Effector memory CD4-positive, alpha-beta T cell (primary cell): Measurements from ENCODE around the gene MYNN.

Experiments
- DNase-seq, 3 donors: peaks; one replicate each; pipeline ENCODE4 v3.0.0-alpha.2; 2020
- H3K27ac ChIP-seq: 2 replicates; pipeline ENCODE4 v1.7.0; 2013; ENCODE audit warnings: mild to moderate bottlenecking, low read length, moderate library complexity; ENCODE audit not compliant: insufficient read depth, poor library complexity, severe bottlenecking
- H3K27me3 ChIP-seq: replicated peaks from 2 replicates; pipeline ENCODE4 v1.7.0; 2013; ENCODE audit warnings: mild to moderate bottlenecking, low read length; ENCODE audit not compliant: insufficient read depth, control insufficient read depth, poor library complexity, severe bottlenecking
- H3K36me3 ChIP-seq: 2 replicates; pipeline ENCODE4 v1.7.0; 2013; ENCODE audit warnings: mild to moderate bottlenecking, low read length, moderate library complexity; ENCODE audit not compliant: control insufficient read depth, insufficient read depth
- H3K4me1 ChIP-seq: 2 replicates; pipeline ENCODE4 v1.7.0; 2013; ENCODE audit warnings: low read length, mild to moderate bottlenecking; ENCODE audit not compliant: control insufficient read depth, insufficient read depth, poor library complexity, severe bottlenecking
- H3K4me3 ChIP-seq: 2 replicates; pipeline ENCODE4 v1.7.0; 2013; ENCODE audit warnings: low read length, low read depth, mild to moderate bottlenecking; ENCODE audit not compliant: insufficient read depth, poor library complexity, severe bottlenecking
- H3K9me3 ChIP-seq: 2 replicates; pipeline ENCODE4 v1.7.0; 2013; ENCODE audit warnings: mild to moderate bottlenecking, low read length, moderate library complexity; ENCODE audit not compliant: control insufficient read depth

MYNN gene

GRCh38 chr3:169777822-169778221, 4.6 kb downstream of the MYNN start:
- no peak for DNase-seq
- Histone ChIP-seq H3K4me3 (no peak overlapping the region), H3K27me3 (no peaks in the 10 kb centered on the region), H3K36me3 (peaks cover 47% of the 10 kb centered on the region), H3K4me1 (peaks cover 18% of the 10 kb centered on the region), H3K9me3 (no peaks in the 10 kb centered on the region), H3K27ac (no peak overlapping the region)

GRCh38 chr3:169780742-169781141, 7.5 kb downstream of the MYNN start:
- Histone ChIP-seq H3K4me3 (no peak overlapping the region), H3K36me3 (peaks cover 55% of the 10 kb centered on the region), H3K27ac (no peak overlapping the region), H3K27me3 (no peaks in the 10 kb centered on the region), H3K4me1 (peaks cover 9% of the 10 kb centered on the region), H3K9me3 (no peaks in the 10 kb centered on the region)
- no peak for DNase-seq

- Histone ChIP-seq H3K27ac (no peak overlapping the region), H3K36me3 (peaks cover 50% of the 10 kb centered on the region), H3K4me1 (peaks cover 9% of the 10 kb centered on the region), H3K9me3 (no peaks in the 10 kb centered on the region), H3K4me3 (no peak overlapping the region), H3K27me3 (no peaks in the 10 kb centered on the region)
- DNase-seq = no peak
These were observed 8.1 kb downstream of the MYNN start for GRCh38 chr3:169781209-169781855.

- H3K36me3 ChIP-seq = peaks cover 32% of the 10 kb centered on the region
- no peaks in the 10 kb centered on the region for H3K9me3 ChIP-seq
- H3K27ac ChIP-seq = no peak overlapping the region
These were observed 13.9 kb downstream of the MYNN start for GRCh38 chr3:169787120-169787519.

GRCh38 chr3:169787791-169788190, 14.6 kb downstream of the MYNN start:
- no peaks in the 10 kb centered on the region for H3K27me3 ChIP-seq
- DNase-seq = no peak
- no peaks in the 10 kb centered on the region for H3K4me1 ChIP-seq
- no peaks in the 10 kb centered on the region for H3K9me3 ChIP-seq
- no peak overlapping the region for H3K4me3 ChIP-seq
- H3K27ac ChIP-seq = no peak overlapping the region
- H3K36me3 ChIP-seq = peaks cover 27% of the 10 kb centered on the region

More at GRCh38 chr3:169787120-169787519, 13.9 kb downstream of the MYNN start:
- DNase-seq = no peak
- no peaks in the 10 kb centered on the region for H3K4me1 ChIP-seq
- H3K27me3 ChIP-seq = no peaks in the 10 kb centered on the region
- H3K4me3 ChIP-seq = no peak overlapping the region

- H3K4me1 ChIP-seq = no peaks in the 10 kb centered on the region
- H3K27ac ChIP-seq = no peak overlapping the region
- H3K36me3 ChIP-seq = peaks cover 16% of the 10 kb centered on the region
- H3K27me3 ChIP-seq = no peaks in the 10 kb centered on the region
- no peak overlapping the region for H3K4me3 ChIP-seq
- DNase-seq = no peak
- H3K9me3 ChIP-seq = no peaks in the 10 kb centered on the region
These were observed 17.0 kb downstream of the MYNN start for GRCh38 chr3:169790219-169790618.

- Histone ChIP-seq H3K4me1 (no peaks in the 10 kb centered on the region), H3K36me3 (peaks cover 16% of the 10 kb centered on the region), H3K27ac (no peak overlapping the region), H3K9me3 (no peaks in the 10 kb centered on the region), H3K27me3 (no peaks in the 10 kb centered on the region), H3K4me3 (no peak overlapping the region)
- DNase-seq = no peak
These were observed 17.7 kb downstream of the MYNN start for GRCh38 chr3:169790687-169791429.

- H3K4me3 ChIP-seq = no peak overlapping the region
- DNase-seq = no peak
- H3K36me3 ChIP-seq = peaks cover 6% of the 10 kb centered on the region
- H3K9me3 ChIP-seq = no peaks in the 10 kb centered on the region
- no peaks in the 10 kb centered on the region for H3K4me1 ChIP-seq
- H3K27ac ChIP-seq = no peak overlapping the region
- no peaks in the 10 kb centered on the region for H3K27me3 ChIP-seq
These were observed 19.2 kb downstream of the MYNN start for GRCh38 chr3:169792359-169792758.

GRCh38 chr3:169804681-169805080, 31.5 kb downstream of the MYNN start:
- no peak overlapping the region for H3K4me3 ChIP-seq
- H3K36me3 ChIP-seq = no peaks in the 10 kb centered on the region
- no peaks in the 10 kb centered on the region for H3K9me3 ChIP-seq
- H3K27me3 ChIP-seq = no peaks in the 10 kb centered on the region
- no peak overlapping the region for H3K27ac ChIP-seq
- H3K4me1 ChIP-seq = no peaks in the 10 kb centered on the region
- DNase-seq = no peak

- no peaks in the 10 kb centered on the region for H3K9me3 ChIP-seq
- no peak overlapping the region for H3K27ac ChIP-seq
These were observed 36.1 kb downstream of the MYNN start for GRCh38 chr3:169809230-169809795.

More at GRCh38 chr3:169809230-169809795, 36.1 kb downstream of the MYNN start:
- peaks cover 12% of the 10 kb centered on the region for H3K4me1 ChIP-seq
- no peak for DNase-seq
- no peaks in the 10 kb centered on the region for H3K27me3 ChIP-seq
- H3K4me3 ChIP-seq = no peak overlapping the region
- no peaks in the 10 kb centered on the region for H3K36me3 ChIP-seq
